Activated naive CD4-positive, alpha-beta T cell treated with anti-CD3 and anti-CD28 coated beads, Interleukin-2, amount 50 U/mL, for 72 hours (primary cell): ENCODE measurements around the gene STPG2. TPM values are rescaled to one million over a fixed set of nuclear protein-coding genes. Genes with fewer than 3 reads are reported as not detected.
"Not testable (repeated sequence)": the region's sequence is repeated elsewhere in the genome, so short reads cannot be mapped to it uniquely, and the experiment has no call there.

ENCODE experiments used
- ATAC-seq, 2 donors: fragments of 150-1000 bp; cut with Tn5 transposase; 2 replicates each; pipeline ENCODE4 v1.10.0; 2021; ENCODE audit warnings: mild to moderate bottlenecking in 2 of 2, moderate library complexity in 2 of 2
- DNase-seq, 2 donors: peaks; one replicate each; pipeline ENCODE4 v3.0.0; 2021 to 2022; ENCODE audit warnings: low spot score in 2 of 2
- H3K27ac Mint-ChIP-seq, 2 donors: one replicate each; pipeline ENCODE4 v1.8.0; 2022; ENCODE audit warnings: mild to moderate bottlenecking in 2 of 2, mixed read lengths in 2 of 2
- H3K36me3 Mint-ChIP-seq, 2 donors: one replicate each; pipeline ENCODE4 v1.8.0; 2022; ENCODE audit warnings: mixed read lengths in 2 of 2
- H3K9me3 Mint-ChIP-seq, 2 donors: one replicate each; pipeline ENCODE4 v1.8.0; 2022; ENCODE audit warnings: mixed read lengths in 2 of 2
- total RNA-seq, 2 donors: library from RNA; stranded (reverse); gene quantifications; one replicate each; pipeline ENCODE4 v1.2.3, GENCODE V29; 2022

The STPG2 gene
- total RNA-seq, 2 donors from 2014 or later, result 0.18 to 0.19 TPM

DNA sequence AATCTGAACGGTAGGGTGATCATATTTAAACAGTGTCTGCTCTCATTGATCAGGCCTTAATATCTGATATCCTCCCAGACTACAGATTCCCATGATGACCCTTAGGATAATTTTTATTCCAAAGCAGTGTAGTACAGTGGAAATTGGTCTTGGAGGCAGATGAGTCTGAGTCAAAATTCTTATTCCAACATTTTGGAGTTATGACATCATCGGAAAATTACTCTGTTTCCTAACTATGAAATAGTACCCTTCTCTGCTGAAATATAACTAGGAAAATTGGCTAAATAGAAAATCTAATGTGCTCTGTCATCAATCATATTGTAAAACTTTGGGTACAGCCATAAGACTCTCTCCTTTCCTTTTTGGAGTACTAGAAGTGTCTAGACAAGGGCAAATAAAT, 583.3 kb downstream of the STPG2 start:
- Mint-ChIP-seq H3K9me3 (peaks cover 18% of the 10 kb centered on the region in 2 donors), H3K36me3 (peaks cover 0 to 14% of the 10 kb centered on the region in 2 donors), H3K27ac (no peak overlapping the region)
- DNase-seq (no peak), ATAC-seq (no peak)

DNA sequence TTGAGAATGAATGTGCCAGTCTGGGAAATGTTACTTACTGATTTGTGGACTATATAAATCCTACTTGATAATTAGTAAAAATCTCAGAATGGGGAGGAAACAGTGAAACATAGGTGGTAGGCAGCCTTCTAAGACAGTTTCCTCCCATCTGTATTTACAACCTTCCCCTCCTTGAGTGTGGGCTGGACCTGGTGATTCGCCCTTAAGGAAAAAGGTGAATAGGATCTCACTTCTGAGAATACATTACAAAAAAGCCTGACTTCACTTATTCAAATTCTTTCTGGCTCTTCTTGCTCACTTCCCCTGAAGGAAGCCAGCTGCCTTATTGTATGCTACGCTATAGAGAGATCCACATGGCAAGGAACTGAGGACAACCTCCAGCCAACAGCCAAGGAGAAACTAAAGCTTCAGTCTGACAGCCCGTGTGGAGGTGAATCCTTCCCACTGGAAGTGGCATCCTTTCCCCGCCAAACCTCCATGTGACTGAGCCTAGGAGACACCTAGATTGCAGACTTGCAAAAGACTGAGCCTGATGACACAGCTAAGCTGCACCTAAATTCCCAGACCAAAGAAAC, 585.0 kb downstream of the STPG2 start:
- Mint-ChIP-seq H3K27ac (no peak overlapping the region), H3K36me3 (peaks cover 0 to under 1% of the 10 kb centered on the region in 2 donors), H3K9me3 (peaks cover 12% of the 10 kb centered on the region in 2 donors)
- DNase-seq, result no peak
- ATAC-seq, result no peak

DNA sequence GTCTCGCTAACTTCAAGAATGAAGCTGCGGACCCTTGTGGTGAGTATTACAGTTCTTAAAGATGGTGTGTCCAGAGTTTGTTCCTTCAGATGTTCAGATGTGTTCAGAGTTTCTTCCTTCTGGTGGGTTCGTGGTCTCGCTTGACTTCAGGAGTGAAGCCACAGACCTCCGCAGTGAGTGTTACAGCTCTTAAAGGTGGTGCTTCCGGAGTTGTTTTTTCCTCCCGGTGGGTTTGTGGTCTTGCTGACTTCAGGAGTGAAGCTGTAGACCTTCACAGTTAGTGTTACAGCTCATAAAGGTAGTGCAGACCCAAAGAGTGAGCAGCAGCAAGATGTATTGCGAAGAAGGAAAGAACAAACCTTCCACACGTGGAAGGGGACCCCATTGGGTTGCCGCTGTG, 592.6 kb downstream of the STPG2 start:
- H3K36me3 Mint-ChIP-seq, ATAC-seq, DNase-seq, H3K9me3 Mint-ChIP-seq, H3K27ac Mint-ChIP-seq: not testable (repeated sequence)

DNA sequence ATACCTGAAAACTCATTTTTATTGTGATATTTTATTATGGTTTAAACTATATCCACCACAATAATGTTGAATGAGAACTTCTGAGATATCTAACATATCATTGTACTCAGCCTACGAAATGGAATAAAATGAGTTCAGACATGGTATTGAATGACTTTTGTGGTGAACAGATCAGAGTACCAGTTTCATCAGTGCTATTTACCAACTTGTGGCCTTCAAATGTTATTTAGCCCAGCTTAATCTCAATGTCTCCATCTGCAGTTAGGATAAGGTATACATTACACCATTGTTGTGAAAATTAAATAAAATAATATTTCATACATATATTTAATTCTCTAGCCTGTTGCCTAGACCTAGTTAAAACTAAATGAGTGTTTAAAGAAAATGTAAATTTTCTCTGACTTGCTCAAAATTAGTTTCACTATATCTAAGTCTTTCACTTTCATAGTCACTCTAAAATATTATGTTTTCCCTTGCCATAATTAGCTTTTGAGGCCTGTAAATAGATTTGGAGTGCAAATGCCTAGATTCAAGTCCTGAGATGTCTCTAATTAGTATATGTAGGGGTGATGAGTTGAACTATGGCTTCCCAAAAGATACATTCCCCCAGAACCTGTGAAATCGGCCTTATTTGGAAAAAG, 594.2 kb downstream of the STPG2 start:
- Mint-ChIP-seq H3K9me3 (peaks cover 5 to 9% of the 10 kb centered on the region in 2 donors), H3K36me3 (no peaks in the 10 kb centered on the region), H3K27ac (no peak overlapping the region)
- ATAC-seq (no peak), DNase-seq (no peak)

DNA sequence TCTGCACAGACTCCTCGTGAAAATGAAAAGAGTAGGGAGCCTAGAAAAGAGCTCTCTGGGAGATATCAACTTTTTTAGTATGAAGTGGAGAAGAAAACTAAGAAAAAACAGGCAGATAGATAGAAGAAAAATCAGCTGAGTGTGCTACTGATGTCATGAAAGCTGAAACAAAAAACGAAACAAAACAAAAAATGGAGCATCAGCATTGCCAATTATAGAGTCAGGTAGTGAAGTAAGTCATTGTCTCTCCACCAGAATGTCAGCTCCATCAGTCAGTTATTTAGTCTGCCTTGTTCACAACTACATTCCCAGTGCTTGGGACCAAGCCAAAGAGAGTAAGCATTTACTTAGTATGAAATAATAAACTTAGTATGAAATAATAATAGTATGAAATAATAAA, 595.1 kb downstream of the STPG2 start:
- no peak for ATAC-seq

DNA sequence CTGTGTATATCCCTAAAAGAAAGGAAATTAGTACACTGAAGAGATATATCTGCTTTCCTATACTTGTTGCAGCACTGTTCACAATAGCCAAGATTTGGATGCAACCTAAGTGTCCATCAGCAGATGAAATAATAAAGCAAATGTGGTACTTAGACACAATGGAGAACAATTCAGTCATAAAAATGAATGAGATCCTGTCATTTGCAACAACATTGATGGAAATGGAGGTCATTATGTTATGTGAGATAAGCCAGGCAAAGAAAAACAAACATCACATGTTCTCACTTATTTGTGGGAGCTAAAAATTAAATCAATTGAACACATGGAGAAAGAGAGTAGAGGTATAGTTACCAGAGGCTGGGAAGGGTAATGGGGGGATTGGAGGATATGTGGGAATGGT, 611.9 kb downstream of the STPG2 start:
- H3K9me3 Mint-ChIP-seq, result peaks cover 8 to 11% of the 10 kb centered on the region in 2 donors
- DNase-seq, result no peak
- H3K27ac Mint-ChIP-seq, result no peak overlapping the region
- ATAC-seq, result no peak
- H3K36me3 Mint-ChIP-seq, result peaks cover 0 to 4% of the 10 kb centered on the region in 2 donors

More for the DNA sequence above, 595.1 kb downstream of the STPG2 start:
- no peak for DNase-seq
- peaks cover 5 to 9% of the 10 kb centered on the region in 2 donors for H3K9me3 Mint-ChIP-seq
- no peak overlapping the region for H3K27ac Mint-ChIP-seq
- no peaks in the 10 kb centered on the region for H3K36me3 Mint-ChIP-seq

DNA sequence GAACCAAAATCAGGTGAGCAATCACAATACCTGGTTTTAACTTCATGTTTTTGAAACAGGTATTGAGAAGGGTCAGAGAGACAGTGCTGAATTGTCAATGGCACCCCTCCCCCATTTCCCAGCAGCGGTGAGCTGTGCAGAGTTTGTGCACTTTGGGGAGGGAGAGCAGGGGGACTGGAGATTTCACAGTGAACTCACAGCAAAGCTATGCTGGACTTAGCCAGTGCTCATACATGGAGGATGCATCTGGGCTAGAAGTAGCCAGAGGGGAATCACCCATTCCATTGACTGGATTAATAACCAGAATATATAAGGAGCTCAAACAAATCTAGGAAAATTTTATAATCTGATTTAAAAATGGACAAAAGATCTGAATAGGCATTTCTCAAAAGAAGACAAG, 612.6 kb downstream of the STPG2 start:
- Mint-ChIP-seq H3K36me3 (peaks cover 0 to 4% of the 10 kb centered on the region in 2 donors), H3K9me3 (peaks cover 8 to 11% of the 10 kb centered on the region in 2 donors), H3K27ac (no peak overlapping the region)
- DNase-seq (no peak), ATAC-seq (no peak)

DNA sequence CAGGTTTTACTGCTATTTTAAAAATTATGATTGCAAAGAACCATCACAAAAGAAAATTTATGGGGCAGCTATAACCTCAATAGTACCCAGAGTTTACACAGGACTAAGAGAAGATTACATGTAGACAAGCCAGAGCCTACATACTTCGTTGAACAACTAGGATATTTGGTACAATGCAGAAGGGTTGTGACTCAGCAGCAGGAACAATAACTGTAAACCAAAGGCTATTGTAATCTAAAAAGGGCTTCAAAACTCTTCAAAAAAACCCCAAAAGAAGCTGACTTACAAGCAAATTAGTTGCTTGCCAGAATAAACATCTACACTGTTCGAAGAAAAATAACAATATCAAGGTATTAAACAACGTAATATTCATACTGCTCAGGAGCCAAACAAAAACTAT, 618.0 kb downstream of the STPG2 start:
- Mint-ChIP-seq H3K27ac (no peak overlapping the region), H3K36me3 (peaks cover 0 to 4% of the 10 kb centered on the region in 2 donors), H3K9me3 (peaks cover 4 to 10% of the 10 kb centered on the region in 2 donors)
- DNase-seq (no peak), ATAC-seq (no peak)

DNA sequence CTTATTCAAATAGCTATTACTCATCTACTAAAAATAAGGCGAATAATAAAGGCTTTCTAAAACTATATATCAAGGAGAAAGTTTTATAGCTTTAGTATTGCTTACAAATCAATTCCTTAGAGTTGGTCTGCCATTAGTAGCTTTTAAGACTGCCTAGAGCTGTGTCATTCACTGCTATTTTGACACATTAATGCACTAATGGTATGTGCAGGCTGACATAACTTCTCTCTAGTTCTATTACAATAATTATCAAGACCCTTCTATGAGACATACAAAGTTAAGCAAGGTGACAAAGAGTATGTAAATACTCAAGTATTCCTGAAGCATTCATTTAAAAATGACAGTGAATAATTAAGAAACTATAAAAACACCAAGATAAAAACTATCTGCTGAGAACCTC, 625.3 kb downstream of the STPG2 start:
- peaks cover 7 to 14% of the 10 kb centered on the region in 2 donors for H3K9me3 Mint-ChIP-seq
- H3K36me3 Mint-ChIP-seq, result no peaks in the 10 kb centered on the region
- no peak for DNase-seq
- ATAC-seq, result no peak
- no peak overlapping the region for H3K27ac Mint-ChIP-seq

DNA sequence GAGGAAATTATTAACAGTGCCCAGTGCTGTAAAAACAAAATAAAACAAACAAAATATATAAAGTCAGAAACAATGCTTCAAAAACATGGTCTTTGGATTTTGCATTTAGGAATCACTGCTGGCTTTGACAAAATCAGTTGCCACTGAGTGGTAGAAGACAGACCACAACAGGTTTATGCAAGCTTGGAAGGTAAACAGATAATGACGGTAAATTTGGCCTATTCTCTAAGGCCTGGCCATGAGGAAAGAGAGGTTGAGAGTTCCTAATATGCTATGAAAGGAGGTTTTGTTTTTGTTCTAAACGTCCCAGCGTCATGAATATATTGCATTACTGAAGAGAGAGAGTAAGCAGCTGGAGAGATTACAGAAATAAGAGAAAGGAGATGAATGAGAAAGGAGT, 629.4 kb downstream of the STPG2 start:
- ATAC-seq (no peak), DNase-seq (no peak)
- H3K27ac Mint-ChIP-seq, result no peak overlapping the region
- no peaks in the 10 kb centered on the region for H3K36me3 Mint-ChIP-seq
- H3K9me3 Mint-ChIP-seq, result peaks cover 5 to 9% of the 10 kb centered on the region in 2 donors

Other genes with a start within 250 kb of the STPG2 start
- 10 to 100 TPM; 41.0 to 58.7 TPM for gene RAP1GDS1, start 117.9 kb upstream of the STPG2 start, total RNA-seq